Liver (tissue), 9 donors: ENCODE measurements around the gene CCDC138. TPM values are rescaled to one million over a fixed set of nuclear protein-coding genes. Genes with fewer than 3 reads are reported as not detected.

Source experiments
- DNase-seq: peaks from one replicate; pipeline ENCODE4 v3.0.0-alpha.2; 2017; ENCODE audit warnings: low spot score
- H3K27ac ChIP-seq, 2 donors: one replicate each; pipeline ENCODE4 v1.7.0; 2013; ENCODE audit warnings: inconsistent platforms in 2 of 2, low read length in 2 of 2, control low read depth in 1 of 2, low read depth in 1 of 2, mild to moderate bottlenecking in 1 of 2
- H3K27me3 ChIP-seq, 4 donors: one replicate each; pipeline versions ENCODE4 v1.6.1 to v1.7.0; 2013; ENCODE audit warnings: low read length in 3 of 4, inconsistent platforms in 1 of 4, mild to moderate bottlenecking in 1 of 4, moderate library complexity in 1 of 4; ENCODE audit not compliant: control insufficient read depth in 4 of 4, insufficient read depth in 4 of 4
- H3K36me3 ChIP-seq, 4 donors: one replicate each; pipeline versions ENCODE4 v1.6.1 to v1.7.0; 2013; ENCODE audit warnings: low read length in 3 of 4, mild to moderate bottlenecking in 3 of 4, low read depth in 1 of 4, moderate library complexity in 1 of 4; ENCODE audit not compliant: control insufficient read depth in 4 of 4, insufficient read depth in 3 of 4
- H3K4me1 ChIP-seq, 4 donors: one replicate each; pipeline versions ENCODE4 v1.6.1 to v1.7.0; 2013; ENCODE audit warnings: low read length in 3 of 4, mild to moderate bottlenecking in 3 of 4, moderate library complexity in 1 of 4; ENCODE audit not compliant: control insufficient read depth in 4 of 4, insufficient read depth in 4 of 4
- H3K4me3 ChIP-seq, 3 donors: one replicate each; pipeline versions ENCODE4 v1.6.1 to v1.7.0; 2013; ENCODE audit warnings: low read length in 3 of 3, control low read depth in 1 of 3, low read depth in 1 of 3, mild to moderate bottlenecking in 1 of 3
- H3K9ac ChIP-seq, 2 donors: one replicate each; pipeline ENCODE4 v1.7.0; 2013; ENCODE audit warnings: low read length in 2 of 2, mild to moderate bottlenecking in 2 of 2, moderate library complexity in 2 of 2, control low read depth in 1 of 2, low read depth in 1 of 2
- H3K9me3 ChIP-seq, 4 donors: one replicate each; pipeline versions ENCODE4 v1.6.1 to v1.7.0; 2013; ENCODE audit warnings: low read length in 3 of 4; ENCODE audit not compliant: control insufficient read depth in 4 of 4
- EGR1 ChIP-seq, 2 donors: IDR thresholded peaks; 2 replicates each; pipeline ENCODE4 v1.6.1; 2016 to 2018; ENCODE audit warnings: antibody characterized with exemption in 2 of 2, low read depth in 2 of 2
- FOXA1 ChIP-seq: IDR thresholded peaks from 2 replicates; pipeline ENCODE4 v1.6.1; 2016; ENCODE audit warnings: antibody characterized with exemption
- GABPA ChIP-seq, 2 donors: IDR thresholded peaks in 1 of 2; conservative IDR thresholded peaks in 1 of 2; 2 replicates each; pipeline ENCODE4 v1.6.1; 2016; ENCODE audit warnings: antibody characterized with exemption in 2 of 2, mild to moderate bottlenecking in 1 of 2, moderate library complexity in 1 of 2
- JUND ChIP-seq, 2 donors: IDR thresholded peaks; 2 replicates each; pipeline ENCODE4 v1.6.1; 2016; ENCODE audit warnings: antibody characterized with exemption in 2 of 2
- MAX ChIP-seq: IDR thresholded peaks from 2 replicates; pipeline ENCODE4 v1.6.1; 2016; ENCODE audit warnings: antibody characterized with exemption
- NR2F2 ChIP-seq: IDR thresholded peaks from 2 replicates; pipeline ENCODE4 v1.6.1; 2016; ENCODE audit warnings: antibody characterized with exemption
- RAD21 ChIP-seq, 2 donors: IDR thresholded peaks; 2 replicates each; pipeline ENCODE4 v1.6.1; 2016; ENCODE audit warnings: antibody characterized with exemption in 2 of 2, mild to moderate bottlenecking in 2 of 2
- REST ChIP-seq: IDR thresholded peaks from 2 replicates; pipeline ENCODE4 v1.6.1; 2016; ENCODE audit warnings: antibody characterized with exemption, mild to moderate bottlenecking
- SP1 ChIP-seq: IDR thresholded peaks from 2 replicates; pipeline ENCODE4 v1.6.1; 2018; ENCODE audit warnings: antibody characterized with exemption, mild to moderate bottlenecking
- TAF1 ChIP-seq: conservative IDR thresholded peaks from 2 replicates; pipeline ENCODE4 v1.6.1; 2016; ENCODE audit warnings: antibody characterized with exemption, mild to moderate bottlenecking
- YY1 ChIP-seq: IDR thresholded peaks from 2 replicates; pipeline ENCODE4 v1.6.1; 2016; ENCODE audit warnings: antibody characterized with exemption, mild to moderate bottlenecking
- ZBTB33 ChIP-seq: IDR thresholded peaks from 2 replicates; pipeline ENCODE4 v1.6.1; 2016; ENCODE audit warnings: antibody characterized with exemption
- WGBS: extraction: QIAGEN DNeasy Blood & Tissue Kit; methylation state at CpG from one replicate; pipeline ENCODE4 v1.1.7; 2013; 5-methylcytosine and 5-hydroxymethylcytosine counted together
- polyA plus RNA-seq, 2 donors: library from polyadenylated mRNA; stranded (reverse) in 1 of 2; unstranded in 1 of 2; fragments of 200-250 nt in 1 of 2; fragments of >200 nt in 1 of 2; fragmentation: Nextera tagmentation in 1 of 2; extraction: Ambion mirVana in 1 of 2; gene quantifications; one replicate each; pipeline versions ENCODE4 v1.2.1 to v1.2.3, GENCODE V29; 2013 to 2015
- total RNA-seq, 2 donors: library from RNA; depleted of rRNA; stranded (reverse); fragments of >200 nt; gene quantifications; one replicate each; pipeline ENCODE4 v1.2.3, GENCODE V29; 2014
- TF ChIP-seq, protein P1 (sequence below): IDR thresholded peaks from 2 replicates; pipeline ENCODE4 v1.6.1; 2016; ENCODE audit warnings: antibody characterized with exemption
- donor health status: healthy.
- donor health status: healthy.
- donor health status: healthy.
- donor health status: healthy.
- donor health status: healthy.

CCDC138 gene
- total and polyA plus RNA-seq, 4 donors = 0.76 to 5.0 (median 2.7) TPM

GRCh38 chr2:108911401-108911800, 124.8 kb downstream of the CCDC138 start:
- H3K9me3 ChIP-seq = no peaks in the 10 kb centered on the region
- H3K4me1 ChIP-seq = peaks cover 0 to 8% (median 5%) of the 10 kb centered on the region in 4 donors
- no peak overlapping the region for H3K9ac ChIP-seq
- H3K27ac ChIP-seq = no peak overlapping the region
- H3K27me3 ChIP-seq = no peaks in the 10 kb centered on the region
- DNase-seq = peak; percentile 3
- H3K4me3 ChIP-seq = no peak overlapping the region
- TF ChIP-seq GABPA (IDR thresholded peaks at IDR 0.05 in 1 of 2, conservative IDR thresholded peaks at IDR 0.05 in 1 of 2) = no peak
- no peak for TF ChIP-seq REST
- TF ChIP-seq FOXA1 = no peak
- TF ChIP-seq YY1 = no peak
- TF ChIP-seq JUND (IDR thresholded peaks at IDR 0.05) = no peak
- no peak for TF ChIP-seq TAF1
- TF ChIP-seq NR2F2 = no peak
- no peak for TF ChIP-seq SP1
- TF ChIP-seq RAD21 (IDR thresholded peaks at IDR 0.05) = no peak
- TF ChIP-seq, protein P1, sequence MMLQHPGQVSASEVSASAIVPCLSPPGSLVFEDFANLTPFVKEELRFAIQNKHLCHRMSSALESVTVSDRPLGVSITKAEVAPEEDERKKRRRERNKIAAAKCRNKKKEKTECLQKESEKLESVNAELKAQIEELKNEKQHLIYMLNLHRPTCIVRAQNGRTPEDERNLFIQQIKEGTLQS = no peak
- H3K36me3 ChIP-seq = no peaks in the 10 kb centered on the region
- 95% methylated on average over 5 of the region's 5 CpGs for WGBS

GRCh38 chr2:108911807-108912628, 125.4 kb downstream of the CCDC138 start:
- TF ChIP-seq MAX = no peak
- H3K36me3 ChIP-seq = no peaks in the 10 kb centered on the region
- H3K27ac ChIP-seq = no peak overlapping the region
- no peak overlapping the region for H3K4me3 ChIP-seq
- 93% methylated on average over 21 of the region's 21 CpGs for WGBS
- peak; percentile 17 for DNase-seq
- no peak overlapping the region for H3K9ac ChIP-seq
- no peaks in the 10 kb centered on the region for H3K9me3 ChIP-seq
- peaks cover 0 to 2% (median 0%) of the 10 kb centered on the region in 4 donors for H3K4me1 ChIP-seq
- no peaks in the 10 kb centered on the region for H3K27me3 ChIP-seq

GRCh38 chr2:108912629-108912902, 126.0 kb downstream of the CCDC138 start:
- no peak overlapping the region for H3K9ac ChIP-seq
- WGBS = 91% methylated on average over 5 of the region's 5 CpGs
- no peak overlapping the region for H3K27ac ChIP-seq
- H3K9me3 ChIP-seq = no peaks in the 10 kb centered on the region
- TF ChIP-seq REST (no peak), ZBTB33 (no peak), EGR1 (IDR thresholded peaks at IDR 0.05; ENCODE audit: low read depth in 2 of 2) (no peak)
- no peaks in the 10 kb centered on the region for H3K4me1 ChIP-seq
- peak; percentile 9 for DNase-seq
- H3K36me3 ChIP-seq = no peaks in the 10 kb centered on the region
- H3K4me3 ChIP-seq = no peak overlapping the region
- H3K27me3 ChIP-seq = no peaks in the 10 kb centered on the region
